ENCODE results near the gene GPC3.

Gene GPC3

DNA sequence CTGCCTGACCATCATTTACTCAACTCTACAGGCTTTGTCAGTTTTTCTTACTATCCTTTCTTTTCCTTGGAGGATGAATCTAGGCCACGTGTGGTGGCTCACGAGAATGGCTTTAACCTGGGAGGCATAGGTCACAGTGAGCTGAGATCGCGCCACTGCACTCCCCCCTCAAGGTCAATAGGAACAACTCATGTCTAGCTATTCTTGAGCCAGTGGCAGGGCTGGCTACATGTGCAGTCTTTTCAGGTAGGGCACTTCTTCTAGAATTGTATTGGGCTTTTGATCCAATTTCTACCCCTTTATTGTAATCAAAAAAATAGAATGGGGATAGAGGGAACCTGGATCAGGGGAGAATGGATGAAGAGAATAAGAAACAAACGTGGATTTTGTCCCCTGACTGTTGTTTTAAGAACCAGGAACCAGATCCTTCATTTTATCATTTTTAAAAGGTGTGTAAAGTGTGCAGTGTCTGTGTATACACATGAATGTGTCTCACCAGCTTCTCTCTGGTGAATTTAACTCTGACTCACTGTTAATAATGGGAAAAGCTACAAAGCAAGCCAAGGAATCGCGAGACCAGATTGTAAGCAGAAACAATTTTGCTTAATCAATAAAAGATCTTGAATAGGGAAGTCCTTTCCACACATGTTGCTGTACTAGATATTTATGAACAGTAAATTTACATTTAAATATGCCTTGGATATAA, 286.2 kb downstream of the GPC3 start:
- FAIRE-seq: no peak
- DNase-seq (ENCODE audit: low spot score): no peak

DNA sequence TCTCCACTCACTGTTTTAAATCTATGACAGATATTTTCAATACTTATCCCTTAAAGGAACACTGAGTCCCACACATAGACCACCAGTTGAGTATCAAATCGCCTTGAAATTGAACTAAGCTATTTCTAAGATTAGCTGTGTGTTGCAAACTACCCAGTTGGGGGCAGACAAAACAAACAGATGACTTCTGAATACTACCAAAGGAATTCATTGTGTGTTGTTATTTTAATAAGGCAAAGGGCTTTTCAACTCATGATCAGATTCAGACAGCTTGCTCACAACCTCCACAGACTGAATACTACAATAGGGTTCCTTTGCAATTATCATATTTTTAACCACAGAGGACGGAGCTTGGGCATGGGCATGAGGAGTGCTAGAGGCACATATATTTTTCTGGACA, 287.1 kb downstream of the GPC3 start:
- FAIRE-seq (no peak), DNase-seq (ENCODE audit: low spot score) (no peak)

DNA sequence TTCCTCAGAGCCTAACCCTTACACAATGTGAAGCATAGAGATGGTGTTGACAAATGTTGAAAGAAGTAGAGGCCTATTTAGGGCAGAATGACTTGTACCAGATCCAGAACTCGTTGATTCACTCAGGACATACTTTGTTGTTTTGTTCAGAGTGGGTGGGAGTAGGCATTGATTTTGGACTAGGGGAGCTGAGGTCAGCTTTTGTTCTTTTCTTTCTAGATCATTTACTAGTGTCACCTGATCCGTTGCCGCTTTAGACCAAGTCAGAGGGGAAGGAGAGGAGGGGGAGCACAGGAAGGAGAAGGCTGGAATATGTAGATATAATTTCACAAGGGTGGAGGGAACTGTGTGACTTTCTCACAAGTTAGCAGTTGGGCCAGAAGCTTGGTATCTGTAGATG, 287.7 kb downstream of the GPC3 start:
- DNase-seq (ENCODE audit: low spot score) (no peak), FAIRE-seq (no peak)

DNA sequence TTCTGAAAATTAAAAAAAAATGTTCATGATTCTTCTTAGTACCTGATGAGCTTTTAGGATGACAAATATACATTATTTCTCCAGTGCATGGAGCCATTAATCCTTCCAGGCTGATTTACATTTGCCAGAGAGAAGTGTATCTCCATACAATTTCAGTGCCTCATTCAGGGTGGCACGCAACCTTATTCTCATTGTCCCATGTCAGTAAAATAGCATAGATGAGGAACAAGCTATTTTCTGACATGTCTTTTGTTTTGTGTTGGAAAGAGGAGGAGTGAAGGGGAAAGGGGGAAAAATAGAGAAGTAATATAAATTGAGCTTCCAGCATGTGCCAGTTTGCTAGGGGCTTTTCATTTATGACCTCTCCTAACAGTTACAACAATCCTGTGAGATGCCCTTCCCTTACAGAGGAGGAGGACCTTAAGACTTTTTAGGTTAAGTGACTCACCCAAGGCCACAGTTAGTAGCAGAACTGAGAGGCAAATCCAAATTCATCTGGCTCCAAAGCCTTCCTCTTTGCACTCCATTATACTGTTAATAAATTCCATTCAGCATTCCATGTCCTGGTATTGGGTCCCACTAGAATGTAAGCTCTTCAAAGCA, 295.3 kb downstream of the GPC3 start:
- DNase-seq (ENCODE audit: low spot score) (no peak), FAIRE-seq (no peak)

DNA sequence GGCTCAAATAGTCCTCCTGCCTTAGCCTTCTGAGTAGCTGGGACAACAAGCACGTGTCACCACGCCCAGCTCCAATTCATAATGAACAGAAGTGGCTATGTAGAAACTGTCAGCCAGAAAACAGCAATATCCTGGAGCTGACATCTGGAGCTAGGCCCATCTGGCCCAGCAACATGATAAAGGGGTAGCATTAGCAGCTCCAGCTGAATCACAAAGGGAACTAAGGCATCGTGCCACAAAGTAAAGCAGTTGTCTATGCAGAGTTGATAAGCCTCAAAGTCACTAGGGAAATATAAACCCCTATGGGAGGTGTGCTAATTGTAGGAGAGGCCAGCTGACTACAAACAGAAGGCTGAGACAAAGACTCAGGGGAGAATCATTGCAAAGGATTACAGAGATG, 299.6 kb downstream of the GPC3 start:
- DNase-seq (ENCODE audit: low spot score) (no peak), FAIRE-seq (no peak)

DNA sequence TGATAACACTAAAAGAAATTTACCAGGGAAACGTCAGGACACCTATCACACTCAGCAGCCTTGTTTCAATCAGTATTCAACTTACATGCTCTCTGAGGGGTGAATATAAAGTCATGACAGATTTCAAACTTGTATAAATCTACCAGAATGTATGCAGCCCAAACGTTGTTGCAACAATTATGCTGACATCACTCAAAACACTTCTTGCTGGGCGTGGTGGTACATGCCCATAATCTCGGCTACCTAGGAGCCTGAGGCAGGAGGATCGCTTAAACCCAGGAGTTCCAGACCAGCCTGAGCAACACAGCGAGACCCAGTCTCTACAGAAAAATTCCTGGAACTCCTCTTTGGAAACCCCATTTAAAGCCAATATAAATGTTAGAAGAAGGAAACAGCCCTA, 303.5 kb downstream of the GPC3 start:
- FAIRE-seq (no peak), DNase-seq (ENCODE audit: low spot score) (no peak)

DNA sequence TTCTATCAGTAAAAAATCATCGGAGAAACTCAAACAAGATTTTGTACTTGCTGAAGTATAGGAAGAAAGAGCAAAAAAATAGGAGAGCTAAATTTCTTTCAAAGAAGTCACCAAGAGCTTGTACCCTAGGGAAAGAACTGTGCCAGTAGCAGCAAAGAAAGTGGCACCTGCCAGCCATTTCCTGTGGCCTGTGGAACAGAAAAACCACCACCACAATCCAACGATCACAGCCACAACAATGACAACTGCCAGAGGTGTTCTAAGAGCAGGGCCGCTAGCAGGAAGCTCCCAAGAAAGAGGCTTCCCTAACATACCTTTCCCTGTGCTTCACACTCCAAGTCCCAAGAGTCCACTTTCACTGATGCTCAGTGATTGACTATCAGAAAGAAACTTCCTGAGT, 304.0 kb downstream of the GPC3 start:
- FAIRE-seq: no peak
- DNase-seq (ENCODE audit: low spot score): no peak

DNA sequence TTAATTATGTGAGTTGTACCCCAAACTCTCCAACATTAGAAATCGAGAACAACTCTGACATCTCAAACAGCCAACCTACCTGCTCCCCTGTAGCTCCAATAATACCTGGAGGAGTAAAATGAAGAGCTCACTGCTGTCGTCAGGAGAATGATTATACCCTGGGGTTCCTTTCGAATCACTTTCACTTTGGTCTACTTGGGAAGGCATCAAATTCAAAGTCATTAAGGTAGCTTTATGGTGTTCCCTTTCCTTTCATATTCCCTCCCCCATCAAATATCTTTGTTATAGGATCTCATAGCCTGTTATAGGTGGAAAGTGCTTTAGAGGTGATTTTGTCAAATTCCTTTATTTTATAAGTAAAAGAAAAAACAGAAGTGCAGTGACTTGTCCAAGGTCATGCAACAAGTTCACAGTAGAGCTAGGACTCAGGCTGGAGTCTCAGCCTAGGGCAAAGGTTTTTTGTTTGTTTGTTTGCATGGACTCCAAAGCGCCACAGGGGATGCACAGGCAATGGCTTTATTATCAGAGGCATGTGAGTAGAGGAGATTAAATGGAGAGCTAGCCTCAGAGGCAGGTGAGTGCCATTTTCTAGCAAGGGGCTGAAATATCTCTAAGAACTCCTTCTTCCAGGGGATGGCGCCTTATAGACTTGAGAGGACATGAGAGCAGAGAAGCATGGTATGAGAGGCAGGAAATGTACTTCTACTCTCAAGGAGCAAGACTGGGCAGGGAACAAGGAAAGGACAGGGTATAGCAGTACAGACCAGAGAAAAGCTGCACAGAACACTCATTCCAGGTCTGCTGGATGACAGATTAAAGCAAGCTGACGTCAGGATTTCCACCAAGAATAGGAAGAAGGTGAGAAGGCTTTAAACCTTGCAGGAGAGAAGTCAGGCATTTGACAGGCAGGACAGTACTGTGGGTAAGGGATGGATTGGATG, 308.0 kb downstream of the GPC3 start:
- FAIRE-seq (no peak), DNase-seq (ENCODE audit: low spot score) (no peak)

DNA sequence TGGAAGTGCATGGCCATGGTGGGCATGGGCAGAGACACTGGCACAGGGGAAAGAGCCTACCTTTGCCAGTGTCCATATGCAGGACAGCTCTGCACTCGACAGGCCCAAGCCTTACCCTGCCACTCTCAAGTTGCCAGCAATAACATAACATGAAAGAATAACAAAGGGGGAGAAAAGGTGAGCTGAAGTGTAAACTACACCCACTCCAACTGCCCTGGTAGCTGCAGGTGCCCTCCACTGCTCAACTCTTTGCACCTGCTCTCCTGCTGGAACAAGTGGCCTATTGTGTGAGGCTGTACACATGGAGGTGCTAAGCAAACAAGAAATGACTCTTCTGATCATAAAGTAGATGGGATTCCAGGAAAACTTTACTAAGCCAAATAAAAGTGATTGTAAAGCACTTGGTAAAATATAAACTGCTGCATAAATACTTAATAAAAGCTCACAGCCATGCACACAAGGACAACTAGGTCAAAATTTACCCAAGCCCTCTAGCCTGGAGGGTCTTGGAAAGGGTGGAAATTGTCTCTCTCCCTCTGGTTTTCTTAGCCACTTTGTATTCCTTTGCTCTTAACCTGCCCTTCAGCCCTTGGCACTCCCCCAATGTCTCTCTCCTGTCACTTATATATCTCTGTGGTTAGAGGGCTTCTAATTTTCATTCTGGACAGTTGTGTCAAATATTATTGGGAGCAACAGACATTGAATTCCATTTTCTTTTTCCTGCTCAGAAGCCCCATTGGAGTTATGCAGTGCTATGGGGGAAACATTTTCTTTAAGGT, 308.9 kb downstream of the GPC3 start:
- FAIRE-seq (no peak), DNase-seq (ENCODE audit: low spot score) (peak; percentile 4)

DNA sequence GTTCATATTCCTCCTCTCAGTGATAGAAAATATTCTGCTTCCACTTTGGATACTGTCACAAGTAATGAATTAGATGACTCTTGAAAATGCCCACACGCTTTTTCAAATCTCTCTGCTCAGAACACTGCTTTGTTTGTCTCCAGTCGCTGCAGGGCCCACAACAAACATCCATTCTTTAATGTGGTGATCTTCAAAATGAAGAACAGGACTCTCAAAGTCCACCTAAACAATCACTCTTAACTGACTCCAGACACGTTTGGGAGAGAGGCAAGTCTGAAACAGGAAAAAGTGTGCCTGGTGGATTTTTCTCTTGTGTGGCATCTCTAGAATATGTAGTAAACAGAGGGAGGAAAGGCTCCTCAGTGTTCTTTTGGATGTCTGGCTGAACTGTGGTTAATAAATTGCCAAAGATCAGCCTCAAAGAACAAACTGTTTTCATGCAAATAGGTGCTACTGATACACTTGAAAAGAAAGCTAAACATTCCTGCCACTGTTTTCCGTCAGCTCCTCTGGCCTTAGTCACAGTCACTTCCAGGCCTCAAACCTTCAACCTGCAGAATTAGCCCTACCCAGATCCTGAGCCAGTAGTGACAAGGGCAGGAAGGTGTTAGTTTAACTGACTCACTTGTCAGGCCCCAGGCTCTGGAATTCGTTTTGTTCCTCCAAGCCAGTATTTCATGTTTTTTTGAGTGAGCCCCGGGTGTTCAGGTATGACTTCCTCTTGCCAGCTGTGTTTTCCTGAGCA, 310.5 kb downstream of the GPC3 start:
- DNase-seq (ENCODE audit: low spot score): no peak
- FAIRE-seq: no peak

DNA sequence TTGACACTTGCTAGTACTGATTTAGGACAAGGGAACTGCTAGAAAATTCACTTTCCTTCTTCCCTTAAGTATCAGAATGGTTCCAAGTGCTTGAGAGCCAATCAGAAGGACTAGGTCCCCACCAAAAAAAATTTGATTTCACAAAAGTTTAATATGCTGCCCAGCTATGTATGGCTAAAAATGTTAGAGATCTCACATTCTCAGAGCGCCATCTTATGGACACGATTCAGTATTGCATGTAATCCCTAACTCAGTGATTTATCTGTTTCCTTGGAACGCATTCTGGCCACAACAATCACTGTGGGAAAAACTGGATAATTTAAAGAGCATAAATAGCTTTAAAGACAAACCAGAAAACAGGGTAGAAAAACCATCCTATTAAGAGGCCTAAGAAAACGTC, 315.0 kb downstream of the GPC3 start:
- DNase-seq (ENCODE audit: low spot score): peak; percentile 8
- no peak for FAIRE-seq

DNA sequence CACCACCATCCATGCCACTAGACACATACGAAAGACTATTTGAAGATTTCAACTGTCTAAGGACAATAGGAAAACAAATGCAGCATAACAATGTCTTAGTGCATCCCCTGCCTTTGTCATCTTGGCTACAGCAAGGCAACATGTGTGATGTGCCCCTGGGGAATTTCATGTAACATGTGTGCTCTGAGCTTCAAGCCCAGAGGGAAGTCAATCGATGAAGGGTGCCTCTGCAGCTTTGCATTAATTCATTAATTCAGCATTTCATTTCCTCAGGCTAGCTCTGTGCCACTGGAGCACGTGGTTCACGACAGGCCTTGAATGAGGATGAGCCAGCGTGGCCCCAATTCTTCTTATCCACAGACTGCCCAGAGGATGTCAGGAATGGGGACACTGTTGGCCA, 316.2 kb downstream of the GPC3 start:
- FAIRE-seq (no peak), DNase-seq (ENCODE audit: low spot score) (no peak)

DNA sequence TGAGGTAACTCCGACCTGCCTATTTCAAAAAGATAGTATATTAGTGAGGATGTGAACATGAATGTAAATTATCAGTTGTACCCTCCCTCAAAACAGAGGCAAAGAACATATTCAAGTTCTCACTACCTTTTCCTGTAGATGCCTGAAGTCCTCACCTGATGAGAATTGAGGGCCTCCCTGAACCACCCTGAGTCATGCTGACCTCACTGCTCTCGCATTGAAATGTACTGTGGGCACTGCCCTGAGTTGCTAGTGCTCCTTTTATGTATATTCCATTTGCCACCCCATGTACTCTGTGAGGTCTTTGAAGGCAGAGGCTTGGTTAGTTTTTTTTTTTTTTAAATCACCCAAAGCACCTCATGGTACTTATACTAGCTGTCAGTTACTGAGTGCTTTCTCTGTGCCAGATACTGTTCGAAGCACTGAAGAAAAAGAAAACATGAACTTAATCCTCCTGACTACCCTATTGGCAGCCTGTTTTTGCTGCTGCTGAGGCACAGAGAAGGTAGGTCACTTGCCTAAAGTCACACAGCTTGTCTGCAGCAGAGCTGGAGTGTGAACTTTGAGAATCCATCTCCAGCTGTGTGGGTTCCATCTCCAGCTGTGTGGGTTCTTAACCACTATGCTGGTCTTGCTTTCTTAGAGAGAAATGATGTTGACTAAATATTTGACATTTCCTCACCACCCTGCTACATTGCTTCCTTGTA, 317.0 kb downstream of the GPC3 start:
- FAIRE-seq: no peak
- no peak for DNase-seq (ENCODE audit: low spot score)

DNA sequence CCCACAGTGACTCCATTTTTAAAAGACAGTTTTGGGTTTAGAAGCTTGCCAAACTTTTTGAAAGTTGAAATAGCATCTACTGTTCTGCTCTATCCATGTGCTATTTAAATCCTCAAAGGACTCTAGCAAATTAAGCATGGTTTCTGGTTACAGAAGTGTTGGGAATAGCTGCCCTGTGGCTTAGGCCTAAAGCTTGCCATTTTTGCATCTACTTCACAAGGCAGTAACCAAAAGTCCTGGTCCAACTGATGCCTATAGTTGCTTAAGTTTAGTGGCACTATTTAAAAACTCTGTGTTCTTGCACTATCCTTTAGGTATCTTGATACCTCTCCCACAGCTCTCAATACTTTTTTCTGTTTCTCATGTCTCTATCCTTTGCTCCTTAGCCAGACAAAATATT, 319.1 kb downstream of the GPC3 start:
- FAIRE-seq (no peak), DNase-seq (ENCODE audit: low spot score) (no peak)

DNA sequence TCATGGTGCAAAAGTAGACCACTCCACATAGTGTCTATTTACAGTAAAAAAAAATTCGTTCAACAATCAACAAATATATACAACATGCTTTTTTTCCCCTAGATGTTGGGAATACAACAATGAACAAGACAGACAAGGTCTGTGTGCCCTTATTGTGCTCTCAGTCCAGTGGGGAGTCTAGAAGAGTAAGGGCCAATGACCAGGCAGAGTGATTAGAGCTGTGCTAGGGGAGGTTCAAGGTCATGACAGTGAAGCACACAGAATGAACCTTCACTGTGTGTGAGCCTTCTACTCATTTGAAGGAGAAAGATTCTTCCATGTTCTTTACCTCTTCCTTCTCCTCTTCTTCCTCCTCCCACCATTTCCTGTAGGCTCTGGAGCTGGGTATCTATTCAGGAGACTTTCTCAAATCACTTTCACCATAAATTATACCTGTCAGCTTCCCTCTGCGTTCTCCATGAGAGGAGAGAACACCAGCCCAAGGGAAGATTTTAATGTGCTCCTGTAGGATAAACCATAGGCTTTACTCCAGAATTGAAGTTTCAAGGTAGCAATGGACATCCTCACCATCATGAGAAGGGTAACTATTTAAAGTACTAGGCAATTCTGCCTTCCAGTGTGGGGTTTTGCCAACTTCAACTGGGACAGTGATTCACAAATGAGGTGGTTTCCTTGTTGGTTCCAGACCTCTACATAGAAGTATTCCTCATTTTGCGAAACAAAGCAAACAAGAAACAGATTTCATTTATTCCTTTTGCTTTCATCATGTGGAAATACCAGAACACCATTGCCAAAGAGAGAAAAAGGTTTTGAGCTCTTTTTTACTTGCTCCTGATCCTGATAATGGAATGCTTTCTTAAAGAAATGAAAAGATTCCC, 323.2 kb downstream of the GPC3 start:
- DNase-seq (ENCODE audit: low spot score): no peak
- FAIRE-seq: no peak

DNA sequence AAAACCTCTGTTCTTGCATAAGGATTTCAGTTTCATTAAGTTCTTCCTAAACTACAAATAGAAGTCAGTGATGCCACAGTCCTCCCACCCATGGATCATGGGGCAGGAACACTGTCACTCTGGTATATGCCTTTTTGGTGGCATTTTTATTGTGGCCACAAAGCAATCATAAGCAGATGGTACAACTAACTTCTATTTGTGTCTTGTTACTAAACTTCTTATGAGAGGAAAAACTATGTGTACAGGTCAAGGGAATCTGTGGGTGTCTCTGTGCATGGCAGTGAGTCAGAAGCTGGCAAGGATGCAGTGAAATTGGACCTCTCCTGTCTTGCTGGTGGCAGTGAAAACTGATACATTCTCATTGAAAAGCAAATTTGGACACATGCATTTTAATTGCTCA, 325.1 kb downstream of the GPC3 start:
- FAIRE-seq (no peak), DNase-seq (ENCODE audit: low spot score) (peak; percentile 10)

DNA sequence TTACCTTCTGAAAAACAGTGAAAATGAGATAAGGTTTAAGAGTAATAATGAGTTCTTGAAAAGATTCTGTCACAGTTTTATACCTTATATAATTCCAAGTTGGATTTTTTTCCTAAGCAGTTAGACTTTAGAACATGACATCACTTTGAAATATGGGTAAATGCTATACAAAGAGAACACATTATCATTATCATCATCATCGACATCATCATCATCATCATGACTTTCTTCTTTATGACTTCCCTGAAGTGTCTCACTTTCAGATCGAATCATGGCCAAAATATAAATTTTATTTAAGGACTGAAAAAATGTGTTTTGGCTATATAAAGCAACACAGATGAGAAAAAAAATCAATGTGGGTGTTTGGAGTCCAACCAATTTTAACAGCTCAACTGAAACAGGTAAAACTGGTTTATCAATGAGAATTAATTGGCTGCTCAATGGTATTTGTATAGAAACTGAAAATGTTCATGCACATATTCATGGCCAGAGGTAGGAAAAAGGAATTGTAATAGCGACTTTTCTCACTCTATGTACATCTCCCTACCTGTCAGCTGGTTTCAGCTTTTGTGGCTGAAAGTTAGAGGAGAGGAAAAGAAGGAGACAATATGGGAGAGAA, 327.0 kb downstream of the GPC3 start:
- no peak for FAIRE-seq
- DNase-seq (ENCODE audit: low spot score): no peak

DNA sequence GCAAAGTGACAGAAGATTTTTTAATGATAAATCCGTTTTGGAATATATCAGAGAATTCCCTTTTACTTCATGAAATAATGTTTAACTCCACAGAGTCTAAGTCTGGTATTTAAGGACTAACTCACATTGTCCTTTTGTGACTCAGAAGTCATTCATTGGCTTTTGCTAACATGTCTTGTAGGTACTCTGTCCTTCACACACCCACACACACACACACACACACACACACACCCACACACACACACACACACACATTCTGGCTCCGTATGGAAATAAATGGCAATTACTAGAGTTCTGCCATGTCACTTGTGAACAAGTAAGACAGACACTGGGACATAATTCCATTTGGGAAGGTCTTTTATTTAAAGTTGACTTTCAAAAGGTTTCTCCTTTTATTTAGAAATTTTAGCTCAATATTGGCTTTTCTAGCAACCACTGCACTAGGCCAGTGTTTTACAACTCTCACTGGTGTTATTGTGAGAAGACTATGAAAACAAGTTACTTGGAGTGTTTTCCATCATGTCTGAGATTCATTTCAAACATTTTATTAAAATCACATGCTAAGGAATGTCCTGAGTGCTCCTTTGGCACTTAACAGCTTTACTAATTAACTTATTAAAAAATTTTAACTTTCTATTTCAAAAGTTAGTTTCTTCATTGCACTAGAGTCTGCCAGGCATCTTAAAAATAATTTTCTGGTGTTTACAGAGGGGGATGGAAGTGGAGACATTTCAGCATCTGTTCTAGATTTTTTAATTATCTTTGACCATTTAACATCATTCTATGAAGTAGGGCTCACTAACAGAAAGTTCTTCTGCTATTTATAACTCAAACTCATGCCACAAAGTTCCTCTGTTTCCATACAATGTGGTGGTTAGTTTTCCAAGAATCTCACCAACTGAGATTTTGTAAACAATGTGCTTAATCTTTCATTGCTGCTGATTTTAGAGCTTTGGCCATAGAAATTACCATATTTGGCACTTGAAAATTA, 329.8 kb downstream of the GPC3 start:
- FAIRE-seq (no peak), DNase-seq (ENCODE audit: low spot score) (no peak)
